Psoas muscle (tissue), 8 donors: Measurements from ENCODE around the gene KCNMB4. TPM values are rescaled to one million over a fixed set of nuclear protein-coding genes. Genes with fewer than 3 reads are reported as not detected.

Source experiments
- ATAC-seq, 4 donors: fragments of 200-7000 bp; cut with Tn5 transposase; one replicate each; pipeline ENCODE4 v1.9.1; 2020; ENCODE audit warnings: moderate library complexity in 3 of 4, mild to moderate bottlenecking in 2 of 4
- DNase-seq, 2 donors: peaks; one replicate each; pipeline ENCODE4 v3.0.0-alpha.2; 2020
- H3K27ac ChIP-seq: fragments of 200-600 bp; one replicate; pipeline ENCODE4 v1.8.0; 2022
- H3K27me3 ChIP-seq, 3 donors: fragments of 200-600 bp in 1 of 3; one replicate each; pipeline versions ENCODE4 v1.6.1 to v1.8.0; 2013 to 2022; ENCODE audit warnings: low read length in 2 of 3, mild to moderate bottlenecking in 2 of 3, moderate library complexity in 1 of 3; ENCODE audit not compliant: insufficient read depth in 3 of 3
- H3K36me3 ChIP-seq, 2 donors: fragments of 200-600 bp in 1 of 2; one replicate each; pipeline versions ENCODE4 v1.6.1 to v1.8.0; 2013 to 2022; ENCODE audit warnings: low read depth in 1 of 2, mild to moderate bottlenecking in 1 of 2, moderate library complexity in 1 of 2; ENCODE audit not compliant: insufficient read depth in 1 of 2
- H3K4me1 ChIP-seq: fragments of 200-600 bp; one replicate; pipeline ENCODE4 v1.8.0; 2022
- H3K4me3 ChIP-seq: fragments of 200-600 bp; one replicate; pipeline ENCODE4 v1.8.0; 2022; ENCODE audit warnings: mild to moderate bottlenecking
- H3K9me3 ChIP-seq: fragments of 200-600 bp; one replicate; pipeline ENCODE4 v1.8.0; 2022
- WGBS, 3 donors: extraction: QIAGEN DNeasy Blood & Tissue Kit; methylation state at CpG; one replicate each; pipeline versions ENCODE4 v1.1.6 to v1.1.7; 2013; 5-methylcytosine and 5-hydroxymethylcytosine counted together
- intact Hi-C, 2 donors: fragments of 100-400 bp; cut with DNase I; formaldehyde crosslinking; loops; one replicate each; pipeline versions ENCODE4 v1.11.0 to v1.14.2; 2022
- polyA plus RNA-seq, 3 donors: library from polyadenylated mRNA; stranded (reverse); fragments of 200-250 nt; gene quantifications; one replicate each; pipeline ENCODE4 v1.2.3, GENCODE V29; 2013
- total RNA-seq, 4 donors: library from RNA; stranded (reverse); fragmentation: NEBNext Ultra II Directional in 2 of 4; extraction: Animal tissue kit (Norgen Biotek cat#: 25700) in 2 of 4; gene quantifications; one replicate each; pipeline versions ENCODE4 v1.2.1 to v1.2.4, GENCODE V29; 2021 to 2023
- TF ChIP-seq, protein P1 (sequence below): fragments of 200-600 bp; IDR thresholded peaks from one replicate; pipeline ENCODE4 v1.8.0; 2022; ENCODE audit warnings: antibody characterized with exemption
- donor health status: healthy with polysubstance abuse.
- donor health status: DM: no; HTN: no; CAD: no; lungs with moderate emphysema.
- donor health status: Bipolar disorder and iron deficiency.
- donor health status: healthy.
- donor health status: DM: yes; HTN: yes; CAD: no.
- donor health status: DM: no; HTN: no; CAD: no.
- donor health status: DM: no; HTN: no; CAD: no.
- donor health status: DM: yes; HTN: yes; CAD: no.

KCNMB4 gene
- total and polyA plus RNA-seq, 7 donors: 0.54 to 1.9 (median 0.82) TPM

GRCh38 chr12:70449753-70450341 is 83.8 kb downstream of the KCNMB4 start:
- Histone ChIP-seq H3K4me1 (no peaks in the 10 kb centered on the region), H3K4me3 (no peak overlapping the region), H3K27ac (no peak overlapping the region), H3K36me3 (no peaks in the 10 kb centered on the region), H3K27me3 (no peaks in the 10 kb centered on the region), H3K9me3 (peaks cover 6% of the 10 kb centered on the region)
- 93 to 98% (median 95%) methylated on average over 2 of the region's 2 CpGs for WGBS, 3 donors
- ATAC-seq: no peak
- intact Hi-C loops: no loop called here
- no peak for DNase-seq
- TF ChIP-seq, protein P1, sequence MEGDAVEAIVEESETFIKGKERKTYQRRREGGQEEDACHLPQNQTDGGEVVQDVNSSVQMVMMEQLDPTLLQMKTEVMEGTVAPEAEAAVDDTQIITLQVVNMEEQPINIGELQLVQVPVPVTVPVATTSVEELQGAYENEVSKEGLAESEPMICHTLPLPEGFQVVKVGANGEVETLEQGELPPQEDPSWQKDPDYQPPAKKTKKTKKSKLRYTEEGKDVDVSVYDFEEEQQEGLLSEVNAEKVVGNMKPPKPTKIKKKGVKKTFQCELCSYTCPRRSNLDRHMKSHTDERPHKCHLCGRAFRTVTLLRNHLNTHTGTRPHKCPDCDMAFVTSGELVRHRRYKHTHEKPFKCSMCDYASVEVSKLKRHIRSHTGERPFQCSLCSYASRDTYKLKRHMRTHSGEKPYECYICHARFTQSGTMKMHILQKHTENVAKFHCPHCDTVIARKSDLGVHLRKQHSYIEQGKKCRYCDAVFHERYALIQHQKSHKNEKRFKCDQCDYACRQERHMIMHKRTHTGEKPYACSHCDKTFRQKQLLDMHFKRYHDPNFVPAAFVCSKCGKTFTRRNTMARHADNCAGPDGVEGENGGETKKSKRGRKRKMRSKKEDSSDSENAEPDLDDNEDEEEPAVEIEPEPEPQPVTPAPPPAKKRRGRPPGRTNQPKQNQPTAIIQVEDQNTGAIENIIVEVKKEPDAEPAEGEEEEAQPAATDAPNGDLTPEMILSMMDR: no peak

DNA sequence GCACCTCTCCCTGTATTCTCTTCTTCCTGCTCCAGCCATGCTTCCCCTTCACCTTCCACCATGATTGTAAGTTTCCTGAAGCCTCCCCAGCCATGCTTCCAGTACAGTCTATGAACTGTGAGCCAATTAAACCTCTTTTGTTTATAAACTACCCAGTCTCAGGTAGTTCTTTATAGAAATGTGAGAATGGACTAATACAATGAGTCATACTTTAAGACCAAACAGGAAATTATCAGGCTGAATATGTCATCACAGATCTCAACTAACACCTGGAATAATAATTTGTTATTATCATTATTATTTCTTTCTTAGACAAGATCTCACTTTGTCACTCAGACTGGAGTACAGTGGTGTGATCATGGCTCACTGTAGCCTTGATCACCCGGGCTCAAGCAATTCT is 85.4 kb downstream of the KCNMB4 start:
- ATAC-seq (no peak), DNase-seq (no peak)
- Histone ChIP-seq H3K9me3 (peaks cover 6% of the 10 kb centered on the region), H3K27me3 (no peaks in the 10 kb centered on the region), H3K27ac (no peak overlapping the region), H3K4me3 (no peak overlapping the region), H3K4me1 (no peaks in the 10 kb centered on the region), H3K36me3 (no peaks in the 10 kb centered on the region)
- WGBS, 3 donors: 73 to 78% (median 73%) methylated on average over 1 of the region's 1 CpG
- TF ChIP-seq, protein P1: no peak
- intact Hi-C loops: no loop called here

GRCh38 chr12:70456953-70457352 is 90.9 kb downstream of the KCNMB4 start:
- no peaks in the 10 kb centered on the region for H3K9me3 ChIP-seq
- no peak overlapping the region for H3K27ac ChIP-seq
- intact Hi-C loops: no loop called here
- H3K4me3 ChIP-seq: no peak overlapping the region
- H3K36me3 ChIP-seq: no peaks in the 10 kb centered on the region
- TF ChIP-seq, protein P1: no peak
- H3K4me1 ChIP-seq: no peaks in the 10 kb centered on the region
- H3K27me3 ChIP-seq: no peaks in the 10 kb centered on the region
- DNase-seq (no peak), ATAC-seq (no peak)

DNA sequence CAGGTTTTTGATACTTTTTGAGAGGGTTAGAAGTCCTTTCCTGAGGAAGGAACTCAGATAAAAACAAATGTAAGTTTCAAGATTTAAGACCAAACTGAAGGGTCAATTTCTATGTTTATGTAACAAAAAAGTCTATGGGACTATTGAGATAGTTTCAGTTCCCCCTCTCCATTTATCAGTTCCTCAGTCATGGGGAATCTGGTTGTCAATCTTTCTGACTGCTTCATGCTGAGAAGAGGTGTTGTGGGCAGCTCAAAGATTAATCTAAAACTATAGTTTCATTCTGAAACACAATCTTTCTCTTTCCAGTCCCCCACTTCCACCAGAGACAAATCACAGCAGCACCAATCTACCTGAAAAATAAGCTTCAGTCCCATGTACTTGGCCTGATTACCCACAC is 93.7 kb downstream of the KCNMB4 start:
- H3K4me1 ChIP-seq: no peaks in the 10 kb centered on the region
- H3K36me3 ChIP-seq: no peaks in the 10 kb centered on the region
- DNase-seq (no peak), ATAC-seq (no peak)
- H3K27me3 ChIP-seq: no peaks in the 10 kb centered on the region
- no peak overlapping the region for H3K27ac ChIP-seq
- TF ChIP-seq, protein P1: no peak
- H3K9me3 ChIP-seq: no peaks in the 10 kb centered on the region
- intact Hi-C loops: no loop called here
- H3K4me3 ChIP-seq: no peak overlapping the region

- H3K36me3 ChIP-seq: no peaks in the 10 kb centered on the region
- WGBS, 3 donors: 86 to 88% (median 87%) methylated on average over 4 of the region's 4 CpGs
- DNase-seq (no peak), ATAC-seq (no peak)
- TF ChIP-seq, protein P1: no peak
- H3K27me3 ChIP-seq: no peaks in the 10 kb centered on the region
- H3K9me3 ChIP-seq: no peaks in the 10 kb centered on the region
- no peak overlapping the region for H3K27ac ChIP-seq
- no peaks in the 10 kb centered on the region for H3K4me1 ChIP-seq
- H3K4me3 ChIP-seq: no peak overlapping the region
- intact Hi-C loops: no loop called here
Measured at GRCh38 chr12:70463997-70464396, 97.9 kb downstream of the KCNMB4 start.
